Lower lobe of right lung (tissue), 2 donors: ENCODE data around the gene FOXRED1. TPM values are rescaled to one million over a fixed set of nuclear protein-coding genes. Genes with fewer than 3 reads are reported as not detected.

ENCODE experiments used
- ATAC-seq, 2 donors: fragments of 200-7000 bp; cut with Tn5 transposase; one replicate each; pipeline ENCODE4 v1.9.1; 2020 to 2022; ENCODE audit warnings: mild to moderate bottlenecking in 2 of 2, moderate library complexity in 2 of 2
- DNase-seq: peaks from one replicate; pipeline ENCODE4 v3.0.0-alpha.2; 2020
- H3K27ac ChIP-seq: fragments of 200-600 bp; one replicate; pipeline ENCODE4 v1.8.0; 2022
- H3K27me3 ChIP-seq: fragments of 200-600 bp; one replicate; pipeline ENCODE4 v1.8.0; 2022; ENCODE audit warnings: low read depth
- H3K36me3 ChIP-seq: fragments of 200-600 bp; one replicate; pipeline ENCODE4 v1.8.0; 2022; ENCODE audit warnings: mild to moderate bottlenecking
- H3K4me1 ChIP-seq: fragments of 200-600 bp; one replicate; pipeline ENCODE4 v1.8.0; 2022
- H3K4me3 ChIP-seq: fragments of 200-600 bp; one replicate; pipeline ENCODE4 v1.8.0; 2022; ENCODE audit warnings: mild to moderate bottlenecking
- H3K9me3 ChIP-seq: fragments of 200-600 bp; one replicate; pipeline ENCODE4 v1.8.0; 2022
- CTCF ChIP-seq: fragments of 200-600 bp; IDR thresholded peaks from one replicate; pipeline ENCODE4 v1.8.0; 2022; ENCODE audit warnings: antibody characterized with exemption, mild to moderate bottlenecking
- intact Hi-C: fragments of 100-400 bp; cut with DNase I; formaldehyde crosslinking; loops from one replicate; pipeline ENCODE4 v1.11.0; 2022
- total RNA-seq: library from RNA; stranded (reverse); fragmentation: NEBNext Ultra II Directional; extraction: Animal tissue kit (Norgen Biotek cat#: 25700); gene quantifications from one replicate; pipeline ENCODE4 v1.2.1, GENCODE V29; 2021
- donor health status: DM: no; HTN: yes; CAD: no; lungs with severe emphysema.

Gene FOXRED1
- total RNA-seq, 1 donor from 2014 or later, result 16.6 TPM

- Histone ChIP-seq H3K4me1 (peaks cover 25% of the 10 kb centered on the region), H3K27me3 (no peaks in the 10 kb centered on the region), H3K4me3 (peak overlapping the region; percentile 20), H3K36me3 (peaks cover 7% of the 10 kb centered on the region), H3K27ac (peak overlapping the region; percentile 75), H3K9me3 (no peaks in the 10 kb centered on the region)
- DNase-seq, result peak; percentile 36
- intact Hi-C loops, result no loop called here
- peak; percentile 79 to 86 for ATAC-seq
- no peak for TF ChIP-seq CTCF
Measured at GRCh38 chr11:126318574-126319373, 49.8 kb downstream of the FOXRED1 start.

DNA sequence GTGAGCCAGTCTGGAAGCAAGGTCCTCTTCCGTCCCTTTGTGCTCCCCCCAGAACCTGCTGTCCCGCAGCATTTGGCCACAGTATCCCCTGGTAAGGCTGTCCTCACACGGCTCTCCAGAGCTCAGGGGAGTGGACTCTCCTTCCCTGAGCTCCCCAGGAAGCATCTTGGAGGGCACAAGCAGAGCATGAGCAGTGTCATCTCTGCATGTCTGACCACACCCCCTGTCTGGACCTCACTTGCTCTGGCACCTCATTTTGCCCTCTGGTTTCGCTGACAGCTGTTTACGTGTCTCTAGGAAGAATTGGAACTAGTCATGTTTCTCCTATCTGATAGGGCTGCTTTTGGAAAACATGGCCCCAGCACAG, 50.4 kb downstream of the FOXRED1 start:
- TF ChIP-seq CTCF, result no peak
- ATAC-seq (peak in 1 of 2 donors; percentile 5), DNase-seq (no peak)
- Histone ChIP-seq H3K4me1 (peaks cover 25% of the 10 kb centered on the region), H3K36me3 (peaks cover 4% of the 10 kb centered on the region), H3K27ac (peak overlapping the region; percentile 75), H3K27me3 (no peaks in the 10 kb centered on the region), H3K9me3 (no peaks in the 10 kb centered on the region), H3K4me3 (no peak overlapping the region)
- intact Hi-C loops, result no loop called here

GRCh38 chr11:126322996-126323395, 54.0 kb downstream of the FOXRED1 start:
- no peak for ATAC-seq
- DNase-seq, result no peak

GRCh38 chr11:126327281-126328000, 58.5 kb downstream of the FOXRED1 start:
- DNase-seq (no peak), ATAC-seq (no peak)
- Histone ChIP-seq H3K4me1 (peaks cover 8% of the 10 kb centered on the region), H3K27me3 (no peaks in the 10 kb centered on the region), H3K4me3 (no peak overlapping the region), H3K9me3 (no peaks in the 10 kb centered on the region), H3K27ac (no peak overlapping the region), H3K36me3 (peaks cover 18% of the 10 kb centered on the region)
- no peak for TF ChIP-seq CTCF
- intact Hi-C loops, result no loop called here

More at GRCh38 chr11:126322996-126323395, 54.0 kb downstream of the FOXRED1 start:
- Histone ChIP-seq H3K4me1 (peaks cover 15% of the 10 kb centered on the region), H3K36me3 (peaks cover 4% of the 10 kb centered on the region), H3K27ac (no peak overlapping the region), H3K9me3 (no peaks in the 10 kb centered on the region), H3K27me3 (no peaks in the 10 kb centered on the region), H3K4me3 (no peak overlapping the region)
- TF ChIP-seq CTCF, result no peak
- intact Hi-C loops, result no loop called here

Other genes starting within 250 kb of the FOXRED1 start
- 18.5 TPM for gene CDON, start 206.3 kb upstream of the FOXRED1 start, total RNA-seq
- gene RPUSD4, start 57.5 kb upstream of the FOXRED1 start, total RNA-seq, result 25.8 TPM
- 35.2 TPM for gene FAM118B, start 57.4 kb upstream of the FOXRED1 start, total RNA-seq
- gene SRPRA, start 259 bp upstream of the FOXRED1 start, total RNA-seq, result 108 TPM
- 15.2 TPM for gene TIRAP, start 13.9 kb downstream of the FOXRED1 start, total RNA-seq
- gene DCPS, start 34.9 kb downstream of the FOXRED1 start, total RNA-seq, result 14.7 TPM
- 26.2 TPM for gene ST3GAL4, start 86.5 kb downstream of the FOXRED1 start, total RNA-seq